ENCODE results near the gene FOXN1.

DNA sequence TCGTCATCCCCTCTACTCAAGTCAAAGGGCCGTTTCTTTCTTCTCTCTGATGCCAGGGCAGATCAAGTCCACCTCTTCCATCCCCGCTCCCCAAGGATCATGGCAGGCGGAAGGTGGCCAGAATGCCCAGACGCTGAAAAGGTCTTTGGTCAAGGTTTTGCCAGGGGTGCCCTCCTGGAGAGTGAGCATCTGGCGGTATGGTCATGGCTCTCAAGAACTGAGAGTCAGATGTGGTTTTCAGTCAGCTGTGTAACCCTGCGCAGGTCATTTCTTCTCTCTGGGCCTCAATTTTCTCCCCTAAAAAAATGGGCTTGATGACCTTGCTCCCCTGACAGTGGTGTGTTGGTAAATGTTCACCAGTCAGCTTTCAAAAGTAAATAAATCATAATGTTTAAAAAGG, 12.4 kb downstream of the FOXN1 start:
- no peak for TF ChIP-seq POLR2A (IDR thresholded peaks at IDR 0.05)
- TF ChIP-seq, protein P1, sequence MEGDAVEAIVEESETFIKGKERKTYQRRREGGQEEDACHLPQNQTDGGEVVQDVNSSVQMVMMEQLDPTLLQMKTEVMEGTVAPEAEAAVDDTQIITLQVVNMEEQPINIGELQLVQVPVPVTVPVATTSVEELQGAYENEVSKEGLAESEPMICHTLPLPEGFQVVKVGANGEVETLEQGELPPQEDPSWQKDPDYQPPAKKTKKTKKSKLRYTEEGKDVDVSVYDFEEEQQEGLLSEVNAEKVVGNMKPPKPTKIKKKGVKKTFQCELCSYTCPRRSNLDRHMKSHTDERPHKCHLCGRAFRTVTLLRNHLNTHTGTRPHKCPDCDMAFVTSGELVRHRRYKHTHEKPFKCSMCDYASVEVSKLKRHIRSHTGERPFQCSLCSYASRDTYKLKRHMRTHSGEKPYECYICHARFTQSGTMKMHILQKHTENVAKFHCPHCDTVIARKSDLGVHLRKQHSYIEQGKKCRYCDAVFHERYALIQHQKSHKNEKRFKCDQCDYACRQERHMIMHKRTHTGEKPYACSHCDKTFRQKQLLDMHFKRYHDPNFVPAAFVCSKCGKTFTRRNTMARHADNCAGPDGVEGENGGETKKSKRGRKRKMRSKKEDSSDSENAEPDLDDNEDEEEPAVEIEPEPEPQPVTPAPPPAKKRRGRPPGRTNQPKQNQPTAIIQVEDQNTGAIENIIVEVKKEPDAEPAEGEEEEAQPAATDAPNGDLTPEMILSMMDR (IDR thresholded peaks at IDR 0.05), result no peak
